ENCODE results near the gene AGPAT4. TPM values are rescaled to one million over a fixed set of nuclear protein-coding genes. Genes with fewer than 3 reads are reported as not detected.

AGPAT4 gene
- polyA plus RNA-seq, 1 donor = 23.7 TPM

DNA sequence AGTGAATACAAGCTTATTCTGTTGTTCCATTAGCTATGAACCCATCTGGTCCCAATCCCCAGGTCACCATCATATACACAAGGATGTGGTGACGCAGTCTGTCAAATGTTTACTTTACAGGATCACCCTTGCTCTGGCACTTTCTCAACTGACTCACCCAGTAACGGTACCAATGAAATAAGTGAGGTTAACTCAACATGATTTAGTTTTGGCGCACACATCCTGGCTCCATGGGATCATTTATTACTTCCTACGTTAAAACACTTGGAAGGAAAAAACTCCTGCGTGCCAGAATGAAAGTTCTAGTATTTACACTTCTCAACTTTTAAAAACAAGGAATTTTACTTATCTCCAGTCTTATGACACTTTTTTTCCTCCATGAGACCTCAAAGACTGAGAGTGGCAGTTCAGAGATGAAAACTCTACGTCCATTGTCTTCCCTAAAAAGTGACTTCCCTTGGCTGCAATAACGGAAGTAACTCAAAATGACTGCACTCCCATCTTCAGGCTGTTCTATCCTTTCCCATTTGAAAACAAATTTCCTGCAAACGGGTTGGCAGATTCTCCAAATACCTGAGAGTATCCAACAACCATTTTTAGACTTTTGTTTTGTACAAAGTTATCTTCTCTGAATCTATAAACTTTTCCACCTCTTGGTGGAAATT is 15.9 kb downstream of the AGPAT4 start:
- no peak for DNase-seq

DNA sequence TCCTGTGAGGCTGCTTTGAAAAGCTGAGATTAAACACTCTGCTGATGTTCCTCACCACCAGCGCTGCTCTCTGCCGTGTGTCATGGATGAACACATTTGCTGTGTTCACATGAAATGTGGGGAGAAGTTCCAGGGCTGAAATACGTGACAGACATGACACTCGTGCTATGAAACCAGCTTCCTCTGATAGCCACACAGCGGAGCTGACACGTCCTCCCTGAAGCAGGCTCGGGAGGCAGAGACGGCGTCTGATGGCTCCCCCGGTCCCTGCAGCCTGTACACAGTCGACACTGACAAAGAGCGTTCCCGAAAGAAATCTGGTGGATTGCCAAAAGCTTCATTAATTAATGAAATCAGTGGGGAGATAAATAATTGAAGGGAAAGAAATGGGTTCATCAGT is 17.5 kb downstream of the AGPAT4 start:
- no peak for DNase-seq

DNA sequence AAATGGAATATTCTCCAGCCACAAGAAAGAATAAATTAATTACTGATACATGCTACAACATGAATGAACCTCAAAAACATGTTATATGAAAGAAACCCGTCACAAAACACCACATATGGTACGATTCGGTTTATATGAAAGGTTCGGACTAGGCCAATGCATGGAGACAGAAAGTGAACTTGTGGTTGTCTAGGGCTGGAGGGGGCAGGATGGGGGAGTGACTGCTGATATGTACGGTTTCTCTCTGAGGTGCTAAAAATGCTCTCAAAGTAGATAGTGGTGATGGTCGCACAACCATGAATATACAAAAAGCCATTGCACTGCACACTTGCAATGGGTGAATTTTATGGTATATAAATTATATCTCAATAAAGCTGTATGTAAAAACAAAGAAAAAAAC is 18.3 kb downstream of the AGPAT4 start:
- no peak for DNase-seq

DNA sequence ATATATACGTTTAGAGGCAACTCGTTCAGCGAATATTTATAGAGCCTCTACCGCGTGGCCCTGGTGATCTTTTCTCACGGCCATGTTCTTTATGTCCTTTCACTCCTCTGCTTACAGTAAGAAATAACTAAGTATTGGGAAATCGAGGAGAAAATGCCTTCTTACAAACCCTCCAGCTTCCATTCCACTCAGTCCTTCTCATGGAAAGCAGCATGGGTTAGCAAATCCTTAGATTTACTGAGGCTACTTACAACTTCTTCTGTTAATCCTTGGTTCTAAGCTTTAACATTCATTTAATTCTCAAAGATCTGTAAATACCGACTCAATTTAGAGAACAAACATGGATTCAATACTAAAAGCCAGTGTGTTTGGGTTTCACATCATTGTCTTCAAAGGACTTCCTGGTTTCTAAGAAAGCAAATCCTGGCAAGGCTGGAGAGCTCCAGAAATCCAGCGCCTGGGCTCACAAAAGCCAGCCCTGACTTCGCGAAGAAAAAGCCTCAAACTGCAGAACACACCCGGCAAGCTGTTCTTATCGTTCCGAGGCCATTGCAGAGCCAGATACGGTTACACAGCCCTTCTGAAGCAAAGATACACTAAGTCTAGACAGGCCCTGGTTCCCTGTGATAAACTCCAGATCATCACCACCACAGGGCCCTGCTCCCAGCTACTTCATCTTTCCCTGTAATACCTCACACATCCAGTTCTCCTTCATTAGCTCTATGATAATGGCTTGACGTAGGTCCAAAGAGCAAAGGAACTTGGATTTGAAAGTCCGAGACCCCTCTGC is 19.2 kb downstream of the AGPAT4 start:
- no peak for DNase-seq

DNA sequence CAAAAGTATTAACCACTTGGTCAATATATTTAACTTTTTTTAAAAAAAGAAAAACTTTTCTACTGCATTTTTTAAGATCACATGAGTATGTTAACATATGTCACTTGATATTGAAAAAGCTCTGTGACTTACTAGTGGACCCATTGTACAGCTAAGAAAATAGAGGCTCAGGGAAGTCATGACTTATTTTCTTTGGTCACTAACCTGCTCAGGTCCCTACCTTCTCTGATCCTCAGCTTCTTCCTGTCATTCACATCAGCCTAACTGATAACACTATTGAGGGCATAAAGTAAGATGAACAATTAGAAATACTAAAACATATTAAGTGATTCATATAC is 19.8 kb downstream of the AGPAT4 start:
- DNase-seq = no peak

DNA sequence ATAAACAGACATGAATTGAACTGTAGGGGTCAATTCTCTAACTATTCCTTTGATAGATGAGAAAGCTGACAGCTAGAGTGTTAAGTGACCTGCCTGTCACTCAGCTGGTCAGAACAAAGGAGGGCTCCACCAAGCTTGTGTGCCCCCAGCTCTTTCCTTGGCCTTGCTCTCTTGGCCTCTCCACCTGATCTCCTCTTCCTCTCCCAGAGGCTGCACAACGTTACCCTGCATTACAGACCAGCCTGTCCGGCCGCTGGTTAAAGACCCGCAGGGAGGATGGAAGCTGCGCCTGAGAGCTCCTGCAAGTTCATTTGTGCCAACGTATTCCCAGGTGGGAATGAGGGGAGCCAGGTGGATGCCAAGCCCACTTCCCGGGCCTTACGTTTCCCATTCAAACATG is 22.5 kb downstream of the AGPAT4 start:
- DNase-seq = no peak

DNA sequence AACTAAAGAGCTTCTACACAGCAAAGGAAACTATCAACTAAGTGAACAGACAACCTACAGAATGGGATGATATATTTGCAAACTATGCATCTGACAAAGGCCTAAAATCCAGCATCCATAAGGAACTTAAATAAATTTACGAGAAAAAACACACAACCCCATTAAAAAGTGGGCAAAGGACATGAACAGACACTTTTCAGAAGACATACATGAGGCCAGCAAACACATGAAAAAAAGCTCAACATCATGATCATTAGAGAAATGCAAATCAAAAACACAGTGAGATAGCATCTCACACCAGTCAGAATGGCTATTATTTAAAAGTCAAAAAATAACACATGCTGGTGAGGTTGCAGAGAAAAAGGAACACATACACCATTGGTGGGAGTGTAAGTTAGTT is 24.5 kb downstream of the AGPAT4 start:
- DNase-seq = no peak

DNA sequence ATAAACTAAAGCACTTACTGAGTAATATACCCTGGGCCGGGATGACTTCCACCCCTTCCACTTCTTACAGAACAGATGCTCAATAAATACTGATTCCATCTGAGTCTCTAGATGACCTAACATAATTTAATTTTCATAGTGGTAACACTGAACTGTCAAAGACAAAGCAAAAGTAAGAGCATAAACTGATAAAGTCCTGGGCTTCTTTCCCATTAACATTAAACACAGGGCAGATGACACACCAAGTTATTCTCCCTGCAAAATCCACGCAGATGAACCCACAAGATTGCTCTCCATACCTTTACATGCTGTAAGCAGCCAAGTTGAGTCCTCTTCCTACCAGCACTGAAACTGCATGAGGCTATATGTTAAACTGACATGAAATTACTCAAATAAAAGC is 27.1 kb downstream of the AGPAT4 start:
- DNase-seq = no peak

DNA sequence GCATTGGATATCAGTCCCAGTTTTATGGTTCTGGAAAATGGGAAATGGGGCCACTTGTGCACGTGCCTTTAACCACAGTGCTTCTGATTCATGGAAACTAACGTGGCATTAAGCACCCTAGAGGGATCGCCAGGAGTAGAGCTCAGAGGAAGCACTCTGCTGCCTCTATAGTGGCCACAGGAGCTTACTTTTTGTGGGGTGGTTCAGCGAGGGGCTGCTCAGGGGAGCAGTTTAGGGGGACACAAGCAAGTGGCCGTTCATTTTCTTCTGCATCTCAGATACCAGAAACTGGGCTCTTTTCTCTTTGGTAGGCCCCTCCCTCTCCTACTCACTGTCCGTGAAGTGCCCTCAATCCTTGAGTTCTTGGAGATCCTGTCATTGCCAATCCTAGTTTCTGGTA is 28.5 kb downstream of the AGPAT4 start:
- no peak for DNase-seq

DNA sequence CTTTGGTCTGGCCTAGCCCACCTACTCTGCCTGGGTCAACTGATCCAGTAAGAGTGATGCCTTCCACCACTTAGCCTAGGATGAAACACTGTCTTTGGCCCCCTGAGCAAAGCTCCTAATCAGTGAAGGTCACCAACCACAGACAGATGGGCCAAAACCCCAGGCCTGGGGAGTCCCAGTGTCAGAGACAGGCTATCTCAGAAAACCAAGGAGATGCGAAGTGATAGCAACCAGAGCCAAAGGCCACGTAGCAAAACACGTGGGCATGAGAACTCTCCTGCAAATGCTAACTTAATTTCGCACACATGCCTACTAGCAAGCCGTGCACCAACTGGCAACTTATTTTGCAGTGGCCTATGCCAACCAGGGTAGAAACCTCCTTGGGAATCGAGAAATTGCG is 29.1 kb downstream of the AGPAT4 start:
- DNase-seq = no peak

DNA sequence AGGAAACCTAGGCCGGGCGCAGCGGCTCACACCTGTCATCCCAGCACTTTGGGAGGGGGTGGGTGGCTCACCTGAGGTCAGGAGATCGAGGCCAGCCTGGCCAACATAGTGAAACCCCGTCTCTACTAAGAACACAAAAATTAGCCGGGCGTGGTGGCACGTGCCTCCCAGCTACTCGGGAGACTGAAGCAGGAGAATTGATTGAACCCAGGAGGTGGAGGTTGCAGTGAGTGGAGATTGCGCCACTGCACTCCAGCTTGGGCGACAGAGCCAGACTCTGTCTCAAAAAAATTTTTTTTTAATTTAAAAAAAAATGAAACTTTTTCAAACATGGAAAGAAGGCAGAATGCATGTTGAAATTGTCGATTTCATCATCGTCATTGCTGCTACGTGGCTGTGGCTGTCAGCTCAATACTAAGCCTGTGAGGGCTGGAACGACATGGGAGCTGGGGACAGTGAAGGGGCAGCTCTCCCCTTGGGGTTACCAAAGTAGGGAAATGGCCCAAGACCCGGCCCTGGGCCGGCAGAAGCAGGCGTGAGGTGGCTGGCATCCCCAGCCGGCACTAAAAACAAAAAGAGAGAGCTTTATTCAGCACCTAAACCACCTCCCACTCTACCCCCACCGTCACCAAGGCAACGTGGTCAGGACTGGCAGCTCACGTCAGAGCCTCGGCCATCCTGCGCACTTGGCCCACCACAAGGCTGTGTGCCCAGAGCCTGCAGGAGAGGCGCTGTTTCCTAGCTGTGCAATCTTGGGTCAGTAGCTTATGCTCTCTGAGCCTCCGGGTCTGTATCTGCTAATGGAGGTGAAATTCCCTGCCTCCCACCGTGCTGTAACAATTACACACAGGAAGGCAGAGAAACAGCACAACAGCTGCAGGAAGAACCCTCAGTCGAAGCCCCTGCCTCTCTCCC is 30.8 kb downstream of the AGPAT4 start:
- DNase-seq = no peak

DNA sequence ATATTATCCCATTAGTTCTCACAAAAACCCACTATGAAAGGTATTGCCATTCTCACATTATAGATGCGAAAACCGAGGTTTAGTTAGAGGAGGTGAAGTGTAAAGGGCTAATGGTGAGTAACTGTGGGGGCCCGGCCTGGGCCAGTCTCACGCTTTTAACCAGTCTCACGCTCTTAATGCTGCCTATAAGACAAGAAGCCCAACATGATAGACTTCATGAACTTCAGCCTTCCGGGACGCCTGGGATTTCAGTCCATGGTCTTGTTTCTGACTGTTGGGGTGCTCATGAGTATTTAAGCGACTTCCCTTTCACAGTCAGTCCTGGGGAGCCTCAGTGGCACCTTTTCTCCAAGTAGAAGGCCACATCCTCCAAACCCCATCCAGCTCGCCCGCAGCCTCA is 31.7 kb downstream of the AGPAT4 start:
- DNase-seq = no peak

DNA sequence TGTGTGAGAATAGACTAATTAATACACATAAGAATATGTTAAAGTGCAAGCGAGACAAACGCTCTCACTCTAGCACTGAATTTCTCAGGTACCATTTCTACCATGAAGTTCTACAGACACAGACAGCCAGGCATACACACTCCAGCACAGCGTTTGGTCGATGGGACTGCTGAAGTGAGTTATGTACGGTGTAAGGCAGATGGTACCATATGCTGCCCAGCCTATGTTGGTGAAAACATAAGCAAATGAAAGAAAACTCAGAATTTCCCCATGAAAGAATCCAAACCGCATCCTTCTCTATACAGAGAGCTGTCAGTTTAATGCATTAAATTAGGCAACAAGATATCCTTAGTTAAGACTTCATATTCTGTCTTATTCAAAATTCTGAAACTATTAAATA is 34.9 kb downstream of the AGPAT4 start:
- DNase-seq = no peak

DNA sequence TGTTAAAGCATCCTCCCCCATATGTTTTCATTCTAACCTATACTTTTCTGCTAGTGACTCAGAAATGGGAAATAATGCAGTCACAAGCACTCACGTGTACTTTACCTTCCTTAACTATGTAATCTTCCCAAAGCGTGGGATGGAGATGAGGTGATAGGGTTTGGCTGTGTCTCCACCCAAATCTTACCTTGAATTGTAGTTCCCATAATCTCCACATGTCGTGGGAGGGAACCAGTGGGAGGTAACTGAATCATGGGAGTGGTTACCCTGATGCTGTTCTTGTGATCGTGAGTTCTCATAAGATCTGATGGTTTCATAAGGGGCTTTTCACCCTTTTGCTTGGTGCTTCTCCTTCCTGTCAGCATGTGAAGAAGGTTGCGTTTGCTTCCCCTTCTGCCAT is 35.4 kb downstream of the AGPAT4 start:
- DNase-seq = no peak

DNA sequence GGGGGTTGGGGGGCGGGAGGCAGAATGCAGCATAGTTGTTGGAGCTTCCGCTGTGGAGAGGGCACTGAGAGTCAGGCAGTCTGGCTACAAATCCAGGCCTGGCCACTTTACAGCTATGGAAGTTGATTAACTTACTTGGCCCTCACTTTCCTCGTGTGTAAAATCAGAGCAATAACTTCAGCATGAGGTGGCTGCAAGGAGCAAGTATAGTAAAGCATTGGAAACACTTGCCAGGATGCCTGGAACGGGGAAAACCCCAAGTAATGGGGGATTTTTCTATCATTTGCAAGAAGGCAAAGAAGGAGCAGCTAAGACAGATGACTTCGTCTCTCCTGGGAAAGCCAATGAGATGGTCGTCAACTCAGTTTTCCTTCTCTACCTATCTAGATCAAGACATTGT is 35.8 kb downstream of the AGPAT4 start:
- DNase-seq = no peak

DNA sequence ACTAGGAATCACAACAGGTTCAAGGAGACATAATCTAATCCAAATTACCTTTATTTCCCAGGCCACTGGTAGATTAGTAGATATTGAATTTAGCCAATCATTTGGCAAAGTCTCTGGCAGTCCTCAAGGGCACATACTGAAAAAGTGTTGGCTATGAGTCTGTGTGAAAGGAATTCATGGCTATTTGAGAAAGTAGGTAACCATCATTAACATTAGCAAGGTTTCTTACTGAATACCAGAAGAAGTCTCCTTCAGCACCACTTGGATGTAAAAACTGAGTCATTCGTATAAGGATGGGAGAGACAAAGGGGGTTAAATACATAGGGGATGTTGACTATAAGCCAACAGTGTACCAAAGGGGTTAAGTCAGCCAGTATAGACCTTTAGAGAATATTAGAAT is 36.7 kb downstream of the AGPAT4 start:
- DNase-seq = no peak

DNA sequence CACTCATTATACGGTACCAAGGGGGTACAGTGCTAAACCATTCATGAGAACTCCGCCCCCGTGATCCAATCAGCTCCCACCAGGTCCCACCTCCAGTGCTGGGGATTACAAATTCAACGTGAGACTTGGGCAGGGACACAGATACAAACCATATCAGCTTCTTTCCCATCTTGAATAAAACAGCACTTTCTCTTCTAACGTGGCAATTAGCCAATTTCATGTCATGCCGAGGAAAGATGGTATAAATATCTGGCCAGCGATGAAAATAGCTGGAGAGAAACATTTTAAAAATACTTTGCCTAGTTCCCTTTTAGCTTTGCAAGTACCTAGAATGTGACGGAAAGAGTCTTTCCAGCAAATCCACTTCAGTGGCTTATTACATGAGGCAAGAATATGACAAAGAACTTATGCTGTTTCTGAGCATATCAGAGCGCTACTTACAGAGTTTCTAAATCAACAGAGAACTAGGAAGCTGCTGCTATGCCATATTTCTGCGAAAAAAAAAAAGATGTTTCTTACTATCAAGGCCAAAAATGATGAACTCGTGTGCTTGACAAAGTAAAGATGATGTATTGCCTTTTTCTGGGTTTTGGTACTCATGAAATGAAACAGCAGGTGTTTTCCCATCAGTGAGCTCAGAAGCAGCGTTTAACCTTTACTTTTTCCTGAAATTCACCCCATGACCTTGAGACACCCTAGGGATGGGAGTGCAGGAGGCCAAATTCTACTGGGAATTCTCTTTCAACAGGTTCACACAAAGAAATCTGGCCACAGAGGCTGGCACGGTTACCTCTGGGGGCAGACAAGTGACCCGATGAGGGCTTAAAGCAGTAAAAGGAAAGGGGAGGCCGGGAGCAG is 37.9 kb downstream of the AGPAT4 start:
- DNase-seq = no peak

DNA sequence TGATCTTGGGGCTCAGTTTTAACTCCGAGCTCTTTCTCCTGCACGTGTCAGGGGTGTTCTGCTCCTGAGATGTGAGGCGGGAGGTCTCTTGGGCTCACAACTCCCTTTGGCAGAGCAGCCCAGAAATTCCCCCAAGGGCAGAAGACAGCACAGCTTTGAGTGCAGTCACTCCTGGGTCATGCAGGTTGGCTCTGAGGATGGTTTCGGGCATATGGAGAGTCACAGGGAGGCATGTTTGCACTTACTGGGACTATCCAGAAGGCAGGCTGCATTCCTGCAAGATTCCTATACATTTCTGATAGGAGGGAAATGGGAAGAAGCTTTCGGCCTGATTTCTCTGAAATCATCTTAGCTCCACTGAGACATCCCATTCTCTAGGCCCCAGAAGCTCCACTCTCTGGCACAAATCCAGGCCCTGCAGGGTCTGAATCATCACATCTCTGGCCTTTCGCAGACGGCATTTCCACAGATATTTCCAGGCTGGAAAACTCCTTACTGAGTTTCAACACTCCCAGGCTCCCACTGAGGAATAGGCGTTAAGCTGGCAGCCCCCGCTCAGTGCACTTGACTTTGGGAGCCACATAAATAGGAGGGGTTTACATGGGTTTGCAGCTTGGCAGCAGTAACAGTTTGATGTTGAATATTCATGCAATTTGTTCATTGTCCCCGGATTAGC is 39.7 kb downstream of the AGPAT4 start:
- no peak for DNase-seq

DNA sequence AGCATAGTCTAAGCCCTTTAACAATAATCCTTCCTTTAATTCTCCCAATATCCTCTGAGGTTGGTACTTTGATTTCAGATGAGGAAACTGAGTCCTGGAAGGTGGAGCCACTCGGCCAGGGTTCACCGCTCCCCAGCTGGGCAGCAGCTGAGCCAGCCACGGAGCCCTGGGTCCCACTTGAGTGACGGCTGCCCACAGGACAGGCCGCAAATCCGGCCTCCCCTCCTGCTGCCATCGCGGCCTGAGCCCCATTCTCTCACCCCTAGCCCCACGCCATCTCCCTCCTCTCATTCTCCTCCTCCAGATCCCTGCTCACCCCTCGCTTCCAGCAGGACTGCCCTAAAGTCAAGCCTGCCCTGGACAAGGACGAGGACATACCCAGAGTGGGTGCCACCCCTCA is 41.4 kb downstream of the AGPAT4 start:
- DNase-seq = no peak

DNA sequence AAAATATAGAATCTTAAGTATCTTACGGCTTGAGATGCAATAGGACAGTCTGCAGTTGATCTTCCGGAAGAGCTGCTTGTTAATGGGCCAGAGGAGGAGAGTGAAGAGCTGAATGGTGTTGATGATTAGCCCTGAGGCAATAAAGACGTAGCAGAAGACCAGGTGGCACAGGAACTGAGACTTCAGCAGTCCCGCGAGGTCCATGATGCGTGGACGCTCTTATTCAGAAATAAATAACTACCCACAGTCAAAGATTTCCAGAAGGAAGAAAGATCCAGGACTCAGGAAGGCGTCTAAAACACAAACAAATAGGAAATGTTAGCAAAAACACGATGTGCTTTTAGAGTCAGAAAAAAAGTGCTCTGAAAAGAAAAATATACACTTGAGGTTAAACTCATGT is 41.9 kb downstream of the AGPAT4 start:
- DNase-seq = no peak

DNA sequence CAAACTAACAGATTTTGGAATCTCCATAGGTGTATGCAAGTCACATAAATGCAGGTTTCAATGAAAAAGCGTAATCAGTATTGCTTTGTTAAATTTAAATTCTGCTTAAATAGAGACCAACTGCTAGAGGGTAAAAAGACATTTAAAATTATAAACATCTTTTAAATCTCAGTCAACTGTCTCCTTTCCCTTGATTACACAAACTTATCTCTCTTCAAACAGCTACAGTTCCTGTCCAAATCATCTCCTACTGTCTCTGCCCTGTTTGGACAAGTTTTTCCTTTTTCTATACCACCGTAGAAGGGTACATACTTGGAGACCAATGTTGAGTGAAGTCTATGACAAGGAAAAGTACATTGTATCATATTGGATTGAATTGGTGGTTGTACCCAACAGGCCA is 43.5 kb downstream of the AGPAT4 start:
- no peak for DNase-seq
